PC-9 (cell line): ENCODE results near the gene AGAP1.

ENCODE experiments used
- EZH2 ChIP-seq: fragments of 200-600 bp; sonication (generic); IDR thresholded peaks from 2 replicates; pipeline ENCODE4 v1.8.0; 2017; ENCODE audit warnings: antibody characterized with exemption, low read depth
- TF ChIP-seq, protein P1 (sequence below): fragments of 200-600 bp; sonication (generic); conservative IDR thresholded peaks from 2 replicates; pipeline ENCODE4 v1.6.1; 2017; ENCODE audit warnings: mixed run types, antibody characterized with exemption, mild to moderate bottlenecking, moderate library complexity

DNA sequence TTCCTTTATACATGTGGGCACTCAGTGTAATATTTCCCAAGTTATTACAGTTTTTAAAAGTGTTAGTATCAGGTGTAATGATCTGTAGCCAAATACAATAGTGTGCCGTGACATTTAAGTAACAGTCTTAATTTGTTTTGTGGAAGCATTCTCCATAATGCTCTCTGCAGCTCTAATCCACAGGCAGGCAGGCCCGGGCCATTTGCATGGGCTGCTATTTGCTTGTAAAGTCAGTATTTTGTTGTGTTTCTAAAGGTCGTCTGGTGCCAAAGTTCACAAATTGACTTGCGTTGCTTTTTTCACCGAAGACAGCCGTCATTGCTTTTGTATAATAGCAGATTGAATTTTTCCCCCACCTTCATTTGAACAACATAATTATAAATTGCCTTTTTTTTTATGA is 521.3 kb downstream of the AGAP1 start:
- TF ChIP-seq, protein P1, sequence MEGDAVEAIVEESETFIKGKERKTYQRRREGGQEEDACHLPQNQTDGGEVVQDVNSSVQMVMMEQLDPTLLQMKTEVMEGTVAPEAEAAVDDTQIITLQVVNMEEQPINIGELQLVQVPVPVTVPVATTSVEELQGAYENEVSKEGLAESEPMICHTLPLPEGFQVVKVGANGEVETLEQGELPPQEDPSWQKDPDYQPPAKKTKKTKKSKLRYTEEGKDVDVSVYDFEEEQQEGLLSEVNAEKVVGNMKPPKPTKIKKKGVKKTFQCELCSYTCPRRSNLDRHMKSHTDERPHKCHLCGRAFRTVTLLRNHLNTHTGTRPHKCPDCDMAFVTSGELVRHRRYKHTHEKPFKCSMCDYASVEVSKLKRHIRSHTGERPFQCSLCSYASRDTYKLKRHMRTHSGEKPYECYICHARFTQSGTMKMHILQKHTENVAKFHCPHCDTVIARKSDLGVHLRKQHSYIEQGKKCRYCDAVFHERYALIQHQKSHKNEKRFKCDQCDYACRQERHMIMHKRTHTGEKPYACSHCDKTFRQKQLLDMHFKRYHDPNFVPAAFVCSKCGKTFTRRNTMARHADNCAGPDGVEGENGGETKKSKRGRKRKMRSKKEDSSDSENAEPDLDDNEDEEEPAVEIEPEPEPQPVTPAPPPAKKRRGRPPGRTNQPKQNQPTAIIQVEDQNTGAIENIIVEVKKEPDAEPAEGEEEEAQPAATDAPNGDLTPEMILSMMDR = no peak
- TF ChIP-seq EZH2 = no peak
